ENCODE results near the gene NT5C2.
"Not testable (repeated sequence)": the region's sequence is repeated elsewhere in the genome, so short reads cannot be mapped to it uniquely, and the experiment has no call there.

Gene NT5C2

DNA sequence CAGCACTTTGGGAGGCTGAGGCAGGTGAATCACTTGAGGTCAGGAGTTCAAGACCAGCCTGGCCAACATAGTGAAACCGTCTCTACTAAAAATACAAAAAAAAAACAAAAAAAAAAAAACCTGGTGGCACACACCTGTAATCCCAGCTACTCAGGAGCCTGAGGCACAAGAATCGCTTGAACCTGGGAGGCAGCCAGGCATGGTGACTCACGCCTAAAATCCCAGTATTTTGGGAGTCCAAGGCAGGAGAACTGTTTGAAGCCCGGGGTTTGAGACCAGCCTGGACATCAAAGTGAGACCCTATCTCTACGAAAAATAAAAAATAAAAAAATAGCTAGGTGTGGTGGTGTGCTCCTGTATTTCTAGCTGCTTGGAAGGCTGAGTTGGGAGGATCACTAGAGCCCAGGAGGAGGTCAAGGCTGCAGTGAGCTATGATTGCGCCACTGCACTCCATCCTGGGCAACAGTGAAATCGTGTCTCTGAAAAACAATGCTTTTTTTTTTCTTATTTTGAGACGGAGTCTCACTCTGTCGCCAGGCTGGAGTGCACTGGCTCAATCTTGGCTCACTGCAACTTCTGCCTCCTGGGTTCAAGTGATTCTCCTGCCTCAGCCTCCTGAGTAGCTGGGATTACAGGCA lies 29.2 kb downstream of the NT5C2 start:
- not testable (repeated sequence) for DNase-seq (ENCODE audit: low read depth in 2 of 2)

DNA sequence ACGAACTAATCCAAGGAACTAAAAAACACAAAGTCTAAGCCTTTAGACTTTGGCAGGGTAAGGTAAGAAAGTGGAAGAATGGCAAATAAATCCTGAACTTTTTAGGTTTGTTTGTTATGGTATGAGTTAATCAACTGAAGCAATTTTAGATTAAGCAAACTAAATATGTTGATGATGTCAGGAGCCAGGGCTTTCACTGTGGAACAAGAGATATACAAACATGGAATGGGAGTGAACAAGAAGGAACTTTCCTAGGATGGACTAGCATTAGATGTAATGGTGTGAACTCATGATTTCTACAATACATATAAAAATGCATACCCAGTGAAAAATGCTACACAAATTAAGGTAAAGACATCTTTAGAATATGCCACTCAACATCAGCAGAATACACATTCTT lies 35.8 kb downstream of the NT5C2 start:
- no peak for DNase-seq (ENCODE audit: low read depth in 2 of 2)

DNA sequence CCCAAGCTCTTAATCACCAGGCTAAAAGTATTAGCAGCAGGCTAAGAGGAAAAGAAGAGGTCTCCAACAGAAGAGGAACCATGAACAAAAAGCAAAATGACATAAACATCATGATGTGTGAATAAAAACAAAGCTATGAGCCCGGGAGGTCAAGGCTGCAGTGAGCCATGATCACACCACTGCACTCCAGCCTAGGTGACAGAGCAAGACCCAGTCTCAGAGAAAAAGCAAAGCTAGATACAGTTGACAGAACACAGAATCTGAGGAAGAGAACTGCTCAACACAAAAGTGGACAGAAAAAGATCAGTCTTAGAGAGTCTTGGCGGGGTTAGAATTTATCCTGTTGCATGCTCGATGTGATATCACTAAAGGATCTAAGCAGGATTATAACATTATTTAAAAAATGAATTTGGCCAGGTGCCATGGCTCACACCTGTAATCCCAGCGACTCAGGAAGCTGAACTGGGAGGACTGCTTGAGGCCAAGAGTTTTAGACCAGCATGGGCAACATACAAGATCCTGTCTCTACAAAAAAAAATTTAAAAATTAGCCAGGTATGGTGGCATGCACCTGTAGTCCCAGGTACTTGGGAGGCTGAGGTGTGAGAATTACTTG lies 37.5 kb downstream of the NT5C2 start:
- no peak for DNase-seq (ENCODE audit: low read depth in 2 of 2)

DNA sequence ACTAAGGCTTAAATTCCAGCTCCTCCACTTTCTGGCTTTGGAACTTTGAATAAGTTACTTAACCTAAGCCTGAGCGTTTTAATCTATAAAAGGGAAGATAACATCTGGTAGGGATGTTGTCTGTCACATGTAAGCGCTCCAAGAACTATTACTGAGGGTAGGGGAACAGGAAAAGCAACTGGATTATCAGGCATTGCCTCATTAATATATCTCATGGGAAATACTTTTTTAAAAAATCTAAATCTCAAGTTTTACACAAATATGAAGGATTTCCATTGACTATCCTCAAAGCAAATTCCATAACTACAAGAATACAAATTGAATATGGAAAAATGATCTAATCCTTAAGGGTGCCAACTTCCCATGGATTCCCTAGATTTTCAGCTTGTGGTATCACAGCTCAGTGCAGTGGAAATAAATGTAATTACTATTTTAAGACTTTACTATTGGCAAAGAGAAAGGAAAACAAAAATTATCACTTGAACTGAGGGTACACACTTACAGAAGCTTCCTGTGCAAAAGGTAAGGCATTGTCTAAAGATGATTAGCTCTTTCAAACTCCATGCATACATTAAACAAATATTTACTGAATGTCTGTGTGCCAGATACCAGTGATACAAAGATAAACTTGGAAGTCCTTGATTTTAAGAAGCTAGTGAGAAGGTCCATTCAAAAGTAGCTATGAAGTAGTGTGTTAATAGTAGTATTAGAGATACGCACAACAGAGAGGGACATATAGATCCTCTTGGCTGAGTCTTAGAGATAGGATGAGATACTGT lies 38.4 kb downstream of the NT5C2 start:
- no peak for DNase-seq (ENCODE audit: low read depth in 2 of 2)

DNA sequence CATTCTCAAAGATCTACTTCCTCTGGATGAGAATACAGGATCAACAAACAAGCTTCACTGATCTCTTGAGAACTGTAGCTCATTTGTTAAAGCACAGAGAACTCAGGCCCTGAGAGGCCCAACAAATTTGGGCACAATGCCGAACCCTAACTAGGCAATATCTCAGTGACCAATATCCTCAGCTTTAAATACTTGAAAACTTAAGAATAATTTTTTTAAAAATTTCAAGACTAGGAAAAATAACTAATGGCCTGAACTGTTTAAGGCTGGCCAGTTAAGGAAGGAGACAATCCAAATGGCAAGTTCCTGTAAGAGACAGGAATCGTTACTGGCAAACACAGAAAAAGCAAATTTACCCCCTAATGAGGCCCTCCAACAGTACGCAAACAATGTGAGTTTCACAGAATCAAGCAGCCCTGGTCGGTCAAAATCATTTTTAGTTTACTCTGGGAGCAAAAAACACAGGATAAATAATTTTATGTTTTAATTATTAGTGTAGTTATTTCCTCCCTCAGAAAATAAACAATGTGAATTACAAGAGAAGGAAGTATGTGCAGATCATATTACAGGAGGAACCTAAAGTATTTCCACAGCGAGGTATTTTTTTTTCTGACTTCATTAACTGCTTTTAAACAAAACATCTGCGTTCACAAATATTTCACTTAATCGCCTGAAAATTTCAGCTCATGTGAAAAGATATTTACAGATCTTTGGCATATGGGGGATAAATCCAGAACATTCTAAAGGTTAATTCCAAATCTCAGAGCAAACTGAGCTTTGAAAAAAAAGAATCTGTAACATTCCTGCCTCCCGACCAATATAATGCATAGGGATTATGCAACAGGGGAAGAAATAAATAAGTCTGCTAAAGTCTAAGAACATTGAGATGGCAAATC lies 39.5 kb downstream of the NT5C2 start:
- DNase-seq (ENCODE audit: low read depth in 2 of 2): no peak

DNA sequence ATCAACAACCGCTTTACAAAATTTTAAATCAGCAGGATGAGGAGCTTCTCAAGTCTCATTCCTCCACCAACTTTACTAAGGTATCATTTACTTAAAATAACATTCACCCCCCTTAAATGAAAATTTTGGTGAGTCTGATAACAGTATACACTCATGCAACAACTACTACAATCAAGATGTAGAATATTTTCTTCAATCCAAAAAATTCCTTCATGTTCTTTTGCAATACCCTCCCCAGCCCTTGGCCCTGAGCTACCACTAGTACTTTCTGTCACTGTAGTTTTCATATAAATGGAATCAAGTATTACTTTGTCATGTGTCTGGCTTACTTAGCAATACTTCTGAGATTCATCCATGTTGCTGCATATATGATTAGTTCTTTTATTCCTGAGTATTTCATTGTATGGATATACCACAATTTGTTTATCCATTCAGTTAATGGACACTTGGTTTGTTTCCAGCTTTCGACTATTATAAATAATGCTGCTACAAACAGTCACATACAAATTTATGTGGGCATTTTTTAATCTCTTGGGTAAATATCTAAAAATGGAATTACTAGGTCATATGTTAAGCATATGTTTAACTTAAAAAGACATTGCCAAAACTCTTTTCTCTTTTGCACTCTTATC lies 43.0 kb downstream of the NT5C2 start:
- no peak for DNase-seq (ENCODE audit: low read depth in 2 of 2)

- DNase-seq (ENCODE audit: low read depth in 2 of 2): no peak
Measured at GRCh38 chr10:103147645-103148044, 45.4 kb downstream of the NT5C2 start.

DNA sequence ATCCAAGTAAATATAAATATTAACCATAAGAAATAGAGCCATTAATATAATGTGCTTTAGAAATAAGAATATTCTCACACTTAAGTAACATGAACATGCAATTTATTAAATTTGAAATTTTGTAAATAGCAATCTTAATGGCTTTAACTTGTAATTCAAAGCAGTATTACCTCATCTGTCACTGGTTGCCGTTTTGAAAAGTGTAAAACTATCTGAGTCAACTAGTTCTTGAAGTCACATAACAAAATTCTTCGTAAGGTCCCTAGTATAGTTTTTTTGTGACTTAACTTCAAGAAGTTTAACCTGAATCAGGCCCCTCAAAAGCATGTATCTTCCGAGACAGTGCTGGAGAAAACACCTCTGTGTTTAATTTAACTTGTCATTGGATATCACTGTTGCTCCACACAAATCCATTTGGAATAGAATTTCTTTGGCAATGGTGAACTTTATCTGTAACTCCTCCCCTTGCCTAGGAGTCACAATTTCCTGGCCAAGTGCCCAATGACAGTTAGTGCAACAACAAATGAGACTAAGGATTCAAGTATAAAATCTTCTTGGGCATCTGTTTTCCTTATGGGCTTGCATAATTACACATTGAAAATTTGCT lies 47.1 kb downstream of the NT5C2 start:
- DNase-seq (ENCODE audit: low read depth in 2 of 2): peak in 1 of 2 donors; percentile 36

DNA sequence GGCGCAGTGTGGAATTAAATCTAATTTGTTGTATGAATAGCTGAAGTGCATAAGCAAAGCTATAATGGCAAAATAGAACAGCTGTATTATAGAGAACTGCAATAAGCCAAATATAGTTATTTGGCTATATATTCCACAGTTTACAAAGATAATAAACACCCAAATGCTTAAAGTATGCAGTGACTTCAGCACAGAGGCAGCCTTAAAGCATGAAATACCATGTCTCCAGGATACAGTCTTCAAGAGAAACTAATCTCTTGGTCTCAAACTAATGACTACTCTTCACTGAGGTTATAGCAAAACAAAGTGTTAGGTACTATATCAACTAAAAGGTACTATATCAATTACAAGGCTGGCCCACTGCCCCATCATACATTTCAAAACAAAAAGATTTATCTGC lies 48.0 kb downstream of the NT5C2 start:
- no peak for DNase-seq (ENCODE audit: low read depth in 2 of 2)

DNA sequence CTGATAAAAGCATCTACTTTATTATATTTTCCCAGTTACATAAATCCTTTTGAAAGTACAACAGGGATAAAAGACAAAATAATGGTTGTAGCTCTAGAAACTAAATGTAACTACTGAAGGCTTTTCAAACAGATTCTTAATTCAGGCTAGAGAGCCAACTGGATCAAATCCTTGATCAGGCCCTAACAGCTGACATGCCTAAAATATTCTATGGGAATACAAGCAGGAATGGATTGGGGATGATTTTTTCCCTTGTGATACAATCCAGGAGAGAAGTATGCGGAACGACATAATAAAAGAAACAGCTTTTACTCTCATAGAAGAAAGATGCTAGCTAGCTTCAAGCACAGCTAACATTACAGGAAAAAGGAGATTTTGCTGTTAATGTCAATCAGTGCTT lies 49.0 kb downstream of the NT5C2 start:
- DNase-seq (ENCODE audit: low read depth in 2 of 2): no peak

DNA sequence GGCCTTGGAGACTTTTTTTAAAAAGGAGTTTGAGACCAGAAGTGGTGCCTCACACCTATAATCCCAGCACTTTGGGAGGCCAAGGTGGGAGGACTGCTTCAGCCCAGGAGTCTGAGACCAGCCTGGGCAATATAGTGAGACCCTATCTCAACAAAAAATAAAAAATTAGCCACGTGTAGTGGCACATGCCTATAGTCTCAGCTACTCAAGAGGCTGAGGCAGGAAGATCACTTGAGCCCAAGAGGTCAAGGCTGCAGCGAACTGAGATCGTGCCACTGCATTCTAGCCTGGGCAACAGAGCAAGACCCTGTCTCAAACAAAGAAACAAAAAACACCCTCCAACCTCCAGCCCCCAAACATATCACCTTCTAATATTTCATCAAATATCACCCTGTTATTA lies 49.4 kb downstream of the NT5C2 start:
- DNase-seq (ENCODE audit: low read depth in 2 of 2): not testable (repeated sequence)

DNA sequence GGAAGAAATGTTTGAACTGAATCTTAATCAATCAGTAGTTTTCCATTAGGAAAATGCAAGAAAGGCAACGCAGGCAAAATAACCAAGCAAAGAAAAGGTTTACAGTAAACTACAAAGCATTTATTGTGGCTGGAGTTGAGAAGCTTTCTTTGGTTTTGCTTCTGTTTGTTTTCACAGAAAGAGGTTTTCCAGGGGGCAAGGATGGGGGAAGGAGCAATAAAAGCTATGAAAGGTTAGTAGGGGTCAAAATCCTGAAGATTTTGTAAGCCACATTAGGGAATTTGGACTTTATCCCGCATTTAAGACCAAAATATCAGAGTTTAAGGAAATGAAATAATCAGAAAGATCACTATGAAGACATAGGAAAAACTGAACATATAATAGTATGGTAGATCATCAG lies 51.1 kb downstream of the NT5C2 start:
- DNase-seq (ENCODE audit: low read depth in 2 of 2): no peak

DNA sequence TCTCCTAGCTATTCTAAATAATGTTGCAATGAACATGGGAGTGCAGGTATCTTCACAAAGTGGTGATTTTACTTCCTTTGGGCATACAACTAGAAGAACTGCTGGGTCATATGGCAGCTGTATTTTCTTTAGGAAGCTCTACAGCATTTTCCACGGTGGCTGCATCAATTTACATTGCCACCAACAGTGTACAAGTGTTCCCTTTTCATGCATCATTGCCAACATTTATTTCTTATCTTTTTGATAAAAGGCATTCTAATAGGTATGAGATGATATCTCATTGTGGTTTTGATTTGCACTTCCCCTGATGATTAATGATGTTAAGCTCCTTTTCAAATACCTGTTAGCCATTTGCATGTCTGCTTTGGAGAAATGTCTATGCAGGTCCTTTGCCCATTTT lies 52.6 kb downstream of the NT5C2 start:
- DNase-seq (ENCODE audit: low read depth in 2 of 2): no peak

DNA sequence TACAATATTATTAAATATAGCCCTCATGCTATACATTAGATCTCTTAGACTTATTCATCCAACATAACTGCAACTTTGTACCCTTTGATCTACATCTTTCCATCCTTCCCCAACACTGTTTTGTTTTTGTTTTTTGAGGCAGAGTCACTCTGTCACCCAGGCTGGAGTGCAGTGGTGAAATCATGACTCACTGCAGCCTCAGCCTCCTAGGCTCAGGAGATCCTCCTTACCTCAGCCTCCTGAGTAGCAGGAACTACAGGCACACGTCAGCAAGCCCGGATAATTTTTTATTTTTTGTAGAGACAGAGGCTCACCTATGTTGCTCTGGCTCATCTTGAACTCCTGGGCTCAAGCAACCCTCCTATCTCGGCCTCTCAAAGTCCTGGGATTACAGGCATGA lies 53.3 kb downstream of the NT5C2 start:
- no peak for DNase-seq (ENCODE audit: low read depth in 2 of 2)

GRCh38 chr10:103135168-103135567 lies 57.9 kb downstream of the NT5C2 start:
- DNase-seq (ENCODE audit: low read depth in 2 of 2): peak in 1 of 2 donors; percentile 16

DNA sequence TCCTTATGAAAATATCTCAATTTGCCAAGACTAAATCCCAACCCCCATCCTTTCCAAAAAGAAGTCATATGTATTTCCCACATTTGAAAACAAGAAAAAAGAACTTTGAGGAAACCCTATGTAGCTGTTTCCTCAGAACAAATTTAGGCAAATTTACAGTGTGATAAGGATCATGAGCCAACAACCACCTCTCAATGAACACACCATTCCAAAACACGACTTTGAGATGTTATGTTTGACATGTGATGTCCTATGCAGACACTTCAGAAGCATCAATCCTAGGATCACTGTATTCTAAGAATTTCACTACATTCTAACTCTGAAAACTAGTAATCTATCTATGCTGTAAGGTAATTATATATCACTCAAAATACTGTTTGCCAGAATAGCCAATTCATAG lies 62.2 kb downstream of the NT5C2 start:
- DNase-seq (ENCODE audit: low read depth in 2 of 2): no peak

DNA sequence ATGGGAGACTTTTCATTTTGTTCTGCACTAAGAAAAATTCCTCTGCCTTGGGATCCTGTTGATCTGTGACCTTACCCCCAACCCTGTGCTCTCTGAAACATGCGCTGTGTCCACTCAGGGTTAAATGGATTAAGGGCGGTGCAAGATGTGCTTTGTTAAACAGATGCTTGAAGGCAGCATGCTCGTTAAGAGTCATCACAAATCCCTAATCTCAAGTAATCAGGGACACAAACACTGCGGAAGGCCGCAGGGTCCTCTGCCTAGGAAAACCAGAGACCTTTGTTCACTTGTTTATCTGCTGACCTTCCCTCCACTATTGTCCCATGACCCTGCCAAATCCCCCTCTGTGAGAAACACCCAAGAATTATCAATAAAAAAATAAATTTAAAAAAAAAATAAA lies 62.9 kb downstream of the NT5C2 start:
- DNase-seq (ENCODE audit: low read depth in 2 of 2): not testable (repeated sequence)

- DNase-seq (ENCODE audit: low read depth in 2 of 2): no peak
Measured at GRCh38 chr10:103127241-103127640, 65.8 kb downstream of the NT5C2 start.

DNA sequence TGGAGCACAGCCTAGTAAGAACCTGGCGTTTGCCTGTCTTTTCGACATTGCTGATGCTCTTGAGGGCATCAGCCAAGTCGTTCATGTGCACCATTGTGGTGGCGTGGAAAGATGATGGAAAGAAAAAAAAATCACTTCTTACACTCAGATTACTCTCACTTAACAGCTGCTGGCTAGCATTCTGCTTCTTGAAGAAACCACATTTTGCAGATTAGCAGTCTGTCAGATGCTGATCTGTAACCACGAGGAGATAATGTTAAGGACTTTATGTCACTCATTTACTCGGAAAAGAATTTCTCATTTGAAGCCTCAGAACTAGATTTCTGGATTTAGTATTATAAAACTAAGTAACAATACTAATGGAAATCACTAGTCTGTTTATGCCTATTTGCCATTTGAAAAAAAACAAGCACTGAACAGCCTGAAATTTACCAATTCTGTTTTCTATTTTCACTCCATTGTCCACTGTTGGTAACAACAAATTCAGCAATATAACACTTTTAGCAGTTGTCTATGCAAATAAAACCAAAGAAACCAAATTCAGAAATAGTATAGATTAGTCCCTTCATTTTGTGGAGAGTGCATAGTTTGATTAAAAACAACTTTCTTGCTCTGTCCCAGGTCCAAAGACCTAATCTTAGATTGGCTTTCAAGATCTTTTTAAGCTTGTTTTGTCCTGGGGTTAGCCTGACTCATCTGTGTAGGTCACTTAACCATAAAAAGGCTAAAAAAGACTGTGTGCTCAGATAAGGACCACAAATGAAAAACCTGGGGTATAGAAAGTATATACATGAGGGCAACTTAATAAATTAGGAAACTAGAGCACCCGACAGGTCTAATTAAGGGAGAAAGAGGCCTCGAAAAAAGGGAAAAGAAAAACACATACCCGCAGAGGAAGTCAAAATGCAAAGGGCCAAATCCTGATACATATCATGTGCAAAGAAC lies 67.5 kb downstream of the NT5C2 start:
- DNase-seq (ENCODE audit: low read depth in 2 of 2): no peak

Measured in stimulated activated CD4-positive, alpha-beta T cell treated with anti-CD3 and anti-CD28 coated beads, Interleukin-4, amount 100 ng/mL, for 48 hours (primary cell).